A549 (cell line): Measurements from ENCODE around the gene ITCH. TPM values are rescaled to one million over a fixed set of nuclear protein-coding genes. Genes with fewer than 3 reads are reported as not detected.

ENCODE experiments used
- BCL3 ChIP-seq: fragments of >200 bp; sonication (Bioruptor Twin); formaldehyde crosslinking; IDR thresholded peaks from 3 replicates; pipeline ENCODE4 v1.6.1; 2016
- CBX2 ChIP-seq: fragments of 200-600 bp; sonication (generic); IDR thresholded peaks from 2 replicates; pipeline ENCODE4 v1.6.1; 2016; ENCODE audit warnings: low read depth, mild to moderate bottlenecking, borderline replicate concordance
- CEBPB ChIP-seq, 2 experiments: fragments of >200 bp in 1 of 2; sonication (Bioruptor Twin) in 1 of 2; formaldehyde crosslinking in 1 of 2; IDR thresholded peaks; 2 replicates each; pipeline ENCODE4 v1.6.1; 2012 to 2016
- CHD2 ChIP-seq: fragments of 150-350 bp; IDR thresholded peaks from 2 replicates; pipeline ENCODE4 v1.6.1; 2014; ENCODE audit warnings: low read length; ENCODE audit not compliant: partially characterized antibody
- CHD4 ChIP-seq: fragments of 200-600 bp; sonication (generic); IDR thresholded peaks from 2 replicates; pipeline ENCODE4 v1.6.1; 2016; ENCODE audit warnings: antibody characterized with exemption, mild to moderate bottlenecking, borderline replicate concordance
- EHMT2 ChIP-seq: fragments of 200-600 bp; sonication (generic); IDR thresholded peaks from 2 replicates; pipeline ENCODE4 v1.6.1; 2016; ENCODE audit warnings: antibody characterized with exemption, low read depth, mild to moderate bottlenecking, moderate library complexity
- ELK1 ChIP-seq: fragments of 150-350 bp; IDR thresholded peaks from 2 replicates; pipeline ENCODE4 v1.6.1; 2014; ENCODE audit warnings: low read depth, mild to moderate bottlenecking, low read length
- EP300 ChIP-seq, 2 experiments: fragments of >200 bp; sonication (Bioruptor Twin); formaldehyde crosslinking; IDR thresholded peaks; 2 replicates in 1 of 2; 3 replicates in 1 of 2; pipeline ENCODE4 v1.6.1; 2016 to 2017
- FOSL2 ChIP-seq, 2 experiments: fragments of 450-650 bp in 1 of 2; fragments of >200 bp in 1 of 2; sonication (Bioruptor Twin) in 1 of 2; formaldehyde crosslinking; IDR thresholded peaks; 2 replicates each; pipeline versions ENCODE4 v1.5.0 to v1.6.1; 2016 to 2020; ENCODE audit warnings: mild to moderate bottlenecking in 1 of 2, moderate library complexity in 1 of 2
- FOXS1 ChIP-seq: fragments of 250-450 bp; sonication (Bioruptor Pico); IDR thresholded peaks from 2 replicates; pipeline ENCODE4 v1.5.0; 2020; ENCODE audit warnings: mild to moderate bottlenecking, moderate library complexity
- GATA3 ChIP-seq: IDR thresholded peaks from 2 replicates; pipeline ENCODE4 v1.6.1; 2012; ENCODE audit warnings: borderline replicate concordance
- HES2 ChIP-seq: fragments of >200 bp; sonication (Bioruptor Twin); formaldehyde crosslinking; IDR thresholded peaks from 2 replicates; pipeline ENCODE4 v1.6.1; 2016
- HOXA7 ChIP-seq: fragments of 250-450 bp; sonication (Bioruptor Pico); IDR thresholded peaks from 2 replicates; pipeline ENCODE4 v1.5.0; 2020; ENCODE audit warnings: mild to moderate bottlenecking, moderate library complexity
- HOXB13 ChIP-seq: fragments of 250-450 bp; sonication (Bioruptor Pico); IDR thresholded peaks from 2 replicates; pipeline ENCODE4 v1.5.0; 2020; ENCODE audit warnings: low read depth, mild to moderate bottlenecking, moderate library complexity
- HOXB5 ChIP-seq: fragments of 250-450 bp; sonication (Bioruptor Pico); IDR thresholded peaks from 2 replicates; pipeline ENCODE4 v1.5.0; 2020; ENCODE audit warnings: mild to moderate bottlenecking, moderate library complexity
- JUN ChIP-seq, 2 experiments: fragments of >200 bp; sonication (Bioruptor Twin); formaldehyde crosslinking; IDR thresholded peaks; 2 replicates in 1 of 2; 3 replicates in 1 of 2; pipeline ENCODE4 v1.6.1; 2016 to 2017
- JUNB ChIP-seq: fragments of >200 bp; sonication (Bioruptor Twin); formaldehyde crosslinking; IDR thresholded peaks from 2 replicates; pipeline ENCODE4 v1.6.1; 2016
- KDM1A ChIP-seq: fragments of 200-600 bp; sonication (generic); IDR thresholded peaks from 2 replicates; pipeline ENCODE4 v1.6.1; 2016; ENCODE audit warnings: low read depth, mild to moderate bottlenecking
- MAFK ChIP-seq: fragments of 450-650 bp; IDR thresholded peaks from 2 replicates; pipeline ENCODE4 v1.6.1; 2014; ENCODE audit not compliant: partially characterized antibody
- MAX ChIP-seq: IDR thresholded peaks from 2 replicates; pipeline ENCODE4 v1.6.1; 2012
- MAZ ChIP-seq: fragments of 150-350 bp; IDR thresholded peaks from 2 replicates; pipeline ENCODE4 v1.6.1; 2014; ENCODE audit warnings: antibody characterized with exemption, low read depth, low read length, borderline replicate concordance
- MYC ChIP-seq: IDR thresholded peaks from 2 replicates; pipeline ENCODE4 v1.6.1; 2012; ENCODE audit warnings: mild to moderate bottlenecking, inconsistent platforms, low read length, improper control_type of control experiment, borderline replicate concordance
- NFE2L2 ChIP-seq: fragments of 150-350 bp; conservative IDR thresholded peaks from 2 replicates; pipeline ENCODE4 v1.6.1; 2014; ENCODE audit warnings: low read length
- NPAS2 ChIP-seq: fragments of 250-450 bp; sonication (Bioruptor Pico); IDR thresholded peaks from 2 replicates; pipeline ENCODE4 v1.8.0; 2022; ENCODE audit warnings: mild to moderate bottlenecking, moderate library complexity, borderline replicate concordance
- POLR2A ChIP-seq: IDR thresholded peaks from 2 replicates; pipeline ENCODE4 v1.6.1; 2012; ENCODE audit warnings: mild to moderate bottlenecking, low read length
- POLR2AphosphoS2 ChIP-seq: conservative IDR thresholded peaks from 2 replicates; pipeline ENCODE4 v1.6.1; 2012; ENCODE audit warnings: low read length, improper control_type of control experiment, inconsistent platforms
- RARB ChIP-seq: fragments of 250-450 bp; sonication (Bioruptor Pico); IDR thresholded peaks from 2 replicates; pipeline ENCODE4 v1.8.0; 2021; ENCODE audit warnings: mild to moderate bottlenecking, moderate library complexity
- RFX5 ChIP-seq: fragments of 450-650 bp; IDR thresholded peaks from 2 replicates; pipeline ENCODE4 v1.7.1; 2014; ENCODE audit warnings: antibody characterized with exemption, mild to moderate bottlenecking, moderate library complexity
- SMC3 ChIP-seq: fragments of >200 bp; sonication (Bioruptor Twin); formaldehyde crosslinking; IDR thresholded peaks from 3 replicates; pipeline ENCODE4 v1.6.1; 2018; ENCODE audit warnings: inconsistent platforms
- SREBF2 ChIP-seq: fragments of 450-650 bp; IDR thresholded peaks from 2 replicates; pipeline ENCODE4 v1.6.1; 2014; ENCODE audit warnings: mild to moderate bottlenecking, moderate library complexity
- TFCP2L1 ChIP-seq: fragments of 250-450 bp; sonication (Bioruptor Pico); IDR thresholded peaks from 2 replicates; pipeline ENCODE4 v1.5.0; 2021; ENCODE audit warnings: mild to moderate bottlenecking
- TP53 ChIP-seq: fragments of 250-450 bp; sonication (Bioruptor Pico); IDR thresholded peaks from 2 replicates; pipeline ENCODE4 v1.5.0; 2021; ENCODE audit warnings: mild to moderate bottlenecking, moderate library complexity
- ZC3H11A ChIP-seq: fragments of 450-650 bp; IDR thresholded peaks from 2 replicates; pipeline ENCODE4 v1.6.1; 2014; ENCODE audit warnings: antibody characterized with exemption, mild to moderate bottlenecking
- ZSCAN20 ChIP-seq: fragments of 250-450 bp; sonication (Bioruptor Pico); IDR thresholded peaks from 2 replicates; pipeline ENCODE4 v1.8.0; 2022; ENCODE audit warnings: mild to moderate bottlenecking, moderate library complexity
- polyA plus RNA-seq, 4 experiments: library from polyadenylated mRNA; depleted of rRNA in 3 of 4; stranded (reverse); fragments of >200 nt; fragmentation: RNase III in 1 of 4; extraction: RNeasy Plus Mini Kit Qiagen cat#74134 plus additional on column Dnase treatment in 1 of 4; gene quantifications; 2 replicates in 3 of 4; 3 replicates in 1 of 4; pipeline ENCODE4 v1.2.3, GENCODE V29; 2011 to 2017
- TF ChIP-seq, protein P1 (sequence below): fragments of 200-600 bp; sonication (generic); IDR thresholded peaks from 2 replicates; pipeline ENCODE4 v1.6.1; 2016; ENCODE audit warnings: antibody characterized with exemption, mild to moderate bottlenecking, moderate library complexity
- TF ChIP-seq, protein P2 (sequence below): fragments of 450-650 bp; IDR thresholded peaks from 2 replicates; pipeline ENCODE4 v1.6.1; 2014; ENCODE audit warnings: antibody characterized with exemption

Gene ITCH
- polyA plus RNA-seq, 2 of the 4 experiments (the other 2 are of a cell fraction): 23.9 to 24.4 TPM

- TF ChIP-seq TFCP2L1 (CRISPR knock-in tag) (no peak), POLR2AphosphoS2 (no peak), HOXB13 (CRISPR knock-in tag) (no peak), CBX2 (no peak), NPAS2 (no peak), POLR2A (no peak), NFE2L2 (no peak), ZSCAN20 (CRISPR knock-in tag) (no peak), HES2 (no peak), MAFK (peak; percentile 31), GATA3 (peak; percentile 88; the same call in 1 of the 2 replicates), KDM1A (no peak), HOXB5 (CRISPR knock-in tag) (peak; percentile 72; the same call in 1 of the 2 replicates), TP53 (CRISPR knock-in tag) (no peak), ZC3H11A (no peak), CHD2 (no peak), CHD4 (no peak), JUNB (peak; percentile 96), HOXA7 (CRISPR knock-in tag) (no peak), ELK1 (no peak), BCL3 (peak; percentile 94), MAX (peak; percentile 87), SMC3 (no peak), MYC (no peak), RFX5 (peak; percentile 52; the same call in 1 of the 2 replicates), SREBF2 (no peak), MAZ (no peak), FOSL2 (IDR thresholded peaks at IDR 0.05) (peak; percentile 92), FOSL2 (CRISPR knock-in tag; IDR thresholded peaks at IDR 0.05) (peak; percentile 96), CEBPB (IDR thresholded peaks at IDR 0.05) (peak in 1 of 2 experiments; percentile 41; a peak in 1 of 4 replicates), FOXS1 (CRISPR knock-in tag) (peak; percentile 96), JUN (IDR thresholded peaks at IDR 0.05) (peak; percentile 96), EP300 (IDR thresholded peaks at IDR 0.05) (peak; percentile 72 to 84; a peak in 3 of 5 replicates), EHMT2 (no peak), RARB (CRISPR knock-in tag) (no peak; the same call in 1 of the 2 replicates)
- TF ChIP-seq, protein P1, sequence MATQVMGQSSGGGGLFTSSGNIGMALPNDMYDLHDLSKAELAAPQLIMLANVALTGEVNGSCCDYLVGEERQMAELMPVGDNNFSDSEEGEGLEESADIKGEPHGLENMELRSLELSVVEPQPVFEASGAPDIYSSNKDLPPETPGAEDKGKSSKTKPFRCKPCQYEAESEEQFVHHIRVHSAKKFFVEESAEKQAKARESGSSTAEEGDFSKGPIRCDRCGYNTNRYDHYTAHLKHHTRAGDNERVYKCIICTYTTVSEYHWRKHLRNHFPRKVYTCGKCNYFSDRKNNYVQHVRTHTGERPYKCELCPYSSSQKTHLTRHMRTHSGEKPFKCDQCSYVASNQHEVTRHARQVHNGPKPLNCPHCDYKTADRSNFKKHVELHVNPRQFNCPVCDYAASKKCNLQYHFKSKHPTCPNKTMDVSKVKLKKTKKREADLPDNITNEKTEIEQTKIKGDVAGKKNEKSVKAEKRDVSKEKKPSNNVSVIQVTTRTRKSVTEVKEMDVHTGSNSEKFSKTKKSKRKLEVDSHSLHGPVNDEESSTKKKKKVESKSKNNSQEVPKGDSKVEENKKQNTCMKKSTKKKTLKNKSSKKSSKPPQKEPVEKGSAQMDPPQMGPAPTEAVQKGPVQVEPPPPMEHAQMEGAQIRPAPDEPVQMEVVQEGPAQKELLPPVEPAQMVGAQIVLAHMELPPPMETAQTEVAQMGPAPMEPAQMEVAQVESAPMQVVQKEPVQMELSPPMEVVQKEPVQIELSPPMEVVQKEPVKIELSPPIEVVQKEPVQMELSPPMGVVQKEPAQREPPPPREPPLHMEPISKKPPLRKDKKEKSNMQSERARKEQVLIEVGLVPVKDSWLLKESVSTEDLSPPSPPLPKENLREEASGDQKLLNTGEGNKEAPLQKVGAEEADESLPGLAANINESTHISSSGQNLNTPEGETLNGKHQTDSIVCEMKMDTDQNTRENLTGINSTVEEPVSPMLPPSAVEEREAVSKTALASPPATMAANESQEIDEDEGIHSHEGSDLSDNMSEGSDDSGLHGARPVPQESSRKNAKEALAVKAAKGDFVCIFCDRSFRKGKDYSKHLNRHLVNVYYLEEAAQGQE: no peak
- TF ChIP-seq, protein P2, sequence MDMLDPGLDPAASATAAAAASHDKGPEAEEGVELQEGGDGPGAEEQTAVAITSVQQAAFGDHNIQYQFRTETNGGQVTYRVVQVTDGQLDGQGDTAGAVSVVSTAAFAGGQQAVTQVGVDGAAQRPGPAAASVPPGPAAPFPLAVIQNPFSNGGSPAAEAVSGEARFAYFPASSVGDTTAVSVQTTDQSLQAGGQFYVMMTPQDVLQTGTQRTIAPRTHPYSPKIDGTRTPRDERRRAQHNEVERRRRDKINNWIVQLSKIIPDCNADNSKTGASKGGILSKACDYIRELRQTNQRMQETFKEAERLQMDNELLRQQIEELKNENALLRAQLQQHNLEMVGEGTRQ: no peak
Measured at GRCh38 chr20:34525709-34526416, 162.8 kb downstream of the ITCH start (continued).
